Neural progenitor cell (in vitro differentiated cells): ENCODE measurements around the gene MFAP2. TPM values are rescaled to one million over a fixed set of nuclear protein-coding genes. Genes with fewer than 3 reads are reported as not detected.

Source experiments
- DNase-seq: peaks from one replicate; pipeline ENCODE4 v3.0.0-alpha.2; 2016; ENCODE audit warnings: low spot score
- H2AFZ ChIP-seq: fragments of 200-600 bp; sonication (generic); replicated peaks from 2 replicates; pipeline ENCODE4 v1.6.1; 2016; ENCODE audit warnings: antibody characterized with exemption
- H3F3A ChIP-seq: fragments of 200-600 bp; sonication (generic); 2 replicates; pipeline ENCODE4 v1.6.1; 2016; ENCODE audit warnings: antibody characterized with exemption, low read depth
- H3K27ac ChIP-seq: fragments of 200-600 bp; sonication (generic); 2 replicates; pipeline ENCODE4 v1.5.1; 2016; ENCODE audit warnings: mild to moderate bottlenecking
- H3K27me3 ChIP-seq: fragments of 200-600 bp; sonication (generic); 2 replicates; pipeline ENCODE4 v1.6.1; 2016; ENCODE audit warnings: mild to moderate bottlenecking, moderate library complexity
- H3K36me3 ChIP-seq: fragments of 200-600 bp; sonication (generic); 2 replicates; pipeline ENCODE4 v1.5.1; 2016
- H3K4me1 ChIP-seq: fragments of 200-600 bp; sonication (generic); 2 replicates; pipeline ENCODE4 v1.6.1; 2016; ENCODE audit warnings: mixed run types
- H3K4me2 ChIP-seq: fragments of 200-600 bp; sonication (generic); 2 replicates; pipeline ENCODE4 v1.6.1; 2016
- H3K4me3 ChIP-seq: fragments of 200-600 bp; sonication (generic); 2 replicates; pipeline ENCODE4 v1.5.1; 2016
- H3K79me2 ChIP-seq: fragments of 200-600 bp; sonication (generic); 2 replicates; pipeline ENCODE4 v1.6.1; 2016; ENCODE audit warnings: low read depth
- H3K9ac ChIP-seq: fragments of 200-600 bp; sonication (generic); 2 replicates; pipeline ENCODE4 v1.6.1; 2016
- H3K9me3 ChIP-seq: fragments of 200-600 bp; sonication (generic); 2 replicates; pipeline ENCODE4 v1.5.1; 2016; ENCODE audit warnings: low read depth
- H4K20me1 ChIP-seq: fragments of 200-600 bp; sonication (generic); 2 replicates; pipeline ENCODE4 v1.6.1; 2016; ENCODE audit warnings: low read depth
- H3K27ac Mint-ChIP-seq: 3 replicates; pipeline ENCODE4 v1.8.0; 2021; ENCODE audit warnings: mixed read lengths
- H3K27me3 Mint-ChIP-seq: 2 replicates; pipeline ENCODE4 v1.8.0; 2022; ENCODE audit warnings: low read depth, mild to moderate bottlenecking, inconsistent platforms, moderate library complexity, mixed read lengths; ENCODE audit not compliant: insufficient read depth
- H3K36me3 Mint-ChIP-seq: 3 replicates; pipeline ENCODE4 v1.8.0; 2021; ENCODE audit warnings: mixed read lengths
- H3K4me1 Mint-ChIP-seq: 3 replicates; pipeline ENCODE4 v1.8.0; 2021; ENCODE audit warnings: mixed read lengths
- H3K4me3 Mint-ChIP-seq: 3 replicates; pipeline ENCODE4 v1.8.0; 2021; ENCODE audit warnings: mild to moderate bottlenecking, moderate library complexity, mixed read lengths
- H3K9me3 Mint-ChIP-seq: 3 replicates; pipeline ENCODE4 v1.8.0; 2020; ENCODE audit warnings: mixed read lengths
- CTCF ChIP-seq: fragments of 200-600 bp; sonication (generic); IDR thresholded peaks from 2 replicates; pipeline ENCODE4 v1.5.1; 2017; ENCODE audit warnings: antibody characterized with exemption, mild to moderate bottlenecking
- EZH2 ChIP-seq: fragments of 200-600 bp; sonication (generic); IDR thresholded peaks from 2 replicates; pipeline ENCODE4 v1.6.1; 2017; ENCODE audit warnings: antibody characterized with exemption, mild to moderate bottlenecking, moderate library complexity
- EZH2phosphoT487 ChIP-seq: fragments of 200-600 bp; sonication (generic); IDR thresholded peaks from 2 replicates; pipeline ENCODE4 v1.6.1; 2017; ENCODE audit warnings: antibody characterized with exemption
- total RNA-seq: library from RNA; depleted of rRNA; stranded (reverse); fragments of >200 nt; gene quantifications from 2 replicates; pipeline ENCODE4 v1.2.3, GENCODE V29; 2015; ENCODE audit warnings: low replicate concordance

MFAP2 gene
- total RNA-seq, 1 donor from 2014 or later = 68.8 TPM

GRCh38 chr1:16982902-16983301, 2.5 kb upstream of the MFAP2 start:
- H3K27ac Mint-ChIP-seq = no peak overlapping the region
- Histone ChIP-seq H3K4me2 (peak overlapping the region; percentile 38), H2AFZ (peak overlapping the region; percentile 32), H3K4me3 (no peak overlapping the region), H3K9ac (no peak overlapping the region), H3K79me2 (peaks cover 25% of the 10 kb centered on the region), H3F3A (peaks cover 19% of the 10 kb centered on the region), H3K9me3 (no peaks in the 10 kb centered on the region), H3K27me3 (no peaks in the 10 kb centered on the region), H3K4me1 (peaks cover 24% of the 10 kb centered on the region), H3K36me3 (no peaks in the 10 kb centered on the region), H4K20me1 (peaks cover 21% of the 10 kb centered on the region), H3K27ac (no peak overlapping the region)
- DNase-seq = no peak
- H3K9me3 Mint-ChIP-seq = no peaks in the 10 kb centered on the region
- H3K36me3 Mint-ChIP-seq = peaks cover 3% of the 10 kb centered on the region
- H3K4me1 Mint-ChIP-seq = peaks cover 33% of the 10 kb centered on the region
- TF ChIP-seq CTCF (no peak), EZH2phosphoT487 (no peak), EZH2 (no peak)
- H3K4me3 Mint-ChIP-seq = peak overlapping the region; percentile 34
- peaks cover 6% of the 10 kb centered on the region for H3K27me3 Mint-ChIP-seq

GRCh38 chr1:16981269-16981849, 939 bp upstream of the MFAP2 start:
- Mint-ChIP-seq H3K27ac (peak overlapping the region; percentile 69), H3K36me3 (peaks cover 8% of the 10 kb centered on the region), H3K4me1 (peaks cover 44% of the 10 kb centered on the region), H3K9me3 (no peaks in the 10 kb centered on the region), H3K4me3 (peak overlapping the region; percentile 90), H3K27me3 (peaks cover 6% of the 10 kb centered on the region)
- Histone ChIP-seq H3K27me3 (no peaks in the 10 kb centered on the region), H2AFZ (peak overlapping the region; percentile 44), H3K4me3 (no peak overlapping the region), H3F3A (peaks cover 19% of the 10 kb centered on the region), H3K4me1 (peaks cover 32% of the 10 kb centered on the region), H3K36me3 (no peaks in the 10 kb centered on the region), H4K20me1 (peaks cover 36% of the 10 kb centered on the region), H3K9me3 (no peaks in the 10 kb centered on the region), H3K9ac (no peak overlapping the region), H3K79me2 (peaks cover 41% of the 10 kb centered on the region), H3K4me2 (no peak overlapping the region), H3K27ac (no peak overlapping the region)
- TF ChIP-seq EZH2 (no peak), EZH2phosphoT487 (no peak), CTCF (no peak)
- no peak for DNase-seq

GRCh38 chr1:16979475-16980327, 719 bp downstream of the MFAP2 start:
- Histone ChIP-seq H3K27ac (no peak overlapping the region), H3K27me3 (no peaks in the 10 kb centered on the region), H3K4me2 (peak overlapping the region; percentile 98), H3K4me3 (peak overlapping the region; percentile 94), H3K9ac (peak overlapping the region; percentile 75), H3F3A (peaks cover 19% of the 10 kb centered on the region), H3K79me2 (peaks cover 46% of the 10 kb centered on the region), H2AFZ (no peak overlapping the region), H3K36me3 (no peaks in the 10 kb centered on the region), H3K9me3 (no peaks in the 10 kb centered on the region), H4K20me1 (peaks cover 47% of the 10 kb centered on the region), H3K4me1 (peaks cover 32% of the 10 kb centered on the region)
- Mint-ChIP-seq H3K36me3 (peaks cover 6% of the 10 kb centered on the region), H3K4me1 (peaks cover 53% of the 10 kb centered on the region), H3K27ac (no peak overlapping the region), H3K4me3 (peak overlapping the region; percentile 89), H3K27me3 (peaks cover 6% of the 10 kb centered on the region), H3K9me3 (no peaks in the 10 kb centered on the region)
- TF ChIP-seq CTCF = no peak
- no peak for TF ChIP-seq EZH2
- TF ChIP-seq EZH2phosphoT487 = no peak
- peak; percentile 61 for DNase-seq
